Chondrocyte (in vitro differentiated cells): Measurements from ENCODE around the gene BICC1. TPM values are rescaled to one million over a fixed set of nuclear protein-coding genes. Genes with fewer than 3 reads are reported as not detected.

ENCODE experiments used
- DNase-seq: peaks from one replicate; pipeline ENCODE4 v3.0.0; 2021; ENCODE audit warnings: mixed read lengths, low spot score
- H3K27ac Mint-ChIP-seq: one replicate; pipeline ENCODE4 v1.8.0; 2021; ENCODE audit warnings: mild to moderate bottlenecking, moderate library complexity, mixed read lengths; ENCODE audit not compliant: unreplicated experiment
- H3K27me3 Mint-ChIP-seq: 2 replicates; pipeline ENCODE4 v1.8.0; 2021; ENCODE audit warnings: low read depth, mixed read lengths
- H3K36me3 Mint-ChIP-seq: 2 replicates; pipeline ENCODE4 v1.8.0; 2021; ENCODE audit warnings: low read depth, mixed read lengths
- H3K4me1 Mint-ChIP-seq: 2 replicates; pipeline ENCODE4 v1.8.0; 2021; ENCODE audit warnings: low read depth, mild to moderate bottlenecking, mixed read lengths
- H3K4me3 Mint-ChIP-seq: one replicate; pipeline ENCODE4 v1.8.0; 2021; ENCODE audit warnings: mild to moderate bottlenecking, moderate library complexity, mixed read lengths; ENCODE audit not compliant: unreplicated experiment
- H3K9me3 Mint-ChIP-seq: 2 replicates; pipeline ENCODE4 v1.8.0; 2021; ENCODE audit warnings: low read depth, mixed read lengths
- CTCF ChIP-seq: fragments of 200-600 bp; sonication (generic); IDR thresholded peaks from 2 replicates; pipeline ENCODE4 v1.5.0; 2021; ENCODE audit warnings: antibody characterized with exemption, mild to moderate bottlenecking, moderate library complexity
- total RNA-seq: library from RNA; stranded (reverse); gene quantifications from 3 replicates; pipeline ENCODE4 v1.2.1, GENCODE V29; 2021

BICC1 gene
- total RNA-seq, 1 donor from 2014 or later = 32.4 TPM

GRCh38 chr10:58570979-58571378 lies 58.3 kb downstream of the BICC1 start:
- H3K27me3 Mint-ChIP-seq = no peaks in the 10 kb centered on the region
- TF ChIP-seq CTCF = no peak
- peaks cover 14% of the 10 kb centered on the region for H3K36me3 Mint-ChIP-seq
- peaks cover 53% of the 10 kb centered on the region for H3K4me1 Mint-ChIP-seq
- H3K9me3 Mint-ChIP-seq = peaks cover 19% of the 10 kb centered on the region
- no peak for DNase-seq
- no peak overlapping the region for H3K4me3 Mint-ChIP-seq
- H3K27ac Mint-ChIP-seq = no peak overlapping the region

GRCh38 chr10:58573144-58573543 lies 60.5 kb downstream of the BICC1 start:
- peaks cover 70% of the 10 kb centered on the region for H3K4me1 Mint-ChIP-seq
- peaks cover 12% of the 10 kb centered on the region for H3K36me3 Mint-ChIP-seq
- H3K27me3 Mint-ChIP-seq = no peaks in the 10 kb centered on the region
- H3K9me3 Mint-ChIP-seq = peaks cover 19% of the 10 kb centered on the region
- no peak for TF ChIP-seq CTCF
- no peak for DNase-seq
- H3K4me3 Mint-ChIP-seq = no peak overlapping the region
- H3K27ac Mint-ChIP-seq = peak overlapping the region; percentile 10

DNA sequence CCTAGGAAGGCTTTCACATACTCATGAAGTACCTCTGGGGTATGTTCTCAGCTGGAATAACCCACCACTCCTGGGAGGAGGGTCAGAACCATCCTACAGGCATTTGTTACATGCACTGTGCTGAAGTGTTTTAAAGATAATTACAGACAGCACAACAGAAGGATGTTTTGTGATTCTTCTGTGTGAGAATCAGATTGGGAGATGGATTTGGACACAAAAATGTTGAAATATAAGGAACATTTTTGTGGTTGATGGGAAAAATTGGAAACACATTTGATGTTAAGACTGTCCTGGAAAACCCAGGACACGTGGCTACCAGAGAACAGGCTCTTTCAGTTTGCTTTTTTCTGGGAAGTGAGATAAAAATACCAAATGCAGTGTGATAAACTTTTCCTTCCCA lies 61.4 kb downstream of the BICC1 start:
- no peak for DNase-seq
- Mint-ChIP-seq H3K9me3 (peaks cover 19% of the 10 kb centered on the region), H3K4me3 (no peak overlapping the region), H3K27ac (peak overlapping the region; percentile 14), H3K27me3 (no peaks in the 10 kb centered on the region), H3K4me1 (peaks cover 70% of the 10 kb centered on the region), H3K36me3 (peaks cover 12% of the 10 kb centered on the region)
- TF ChIP-seq CTCF = no peak

- peaks cover 15% of the 10 kb centered on the region for H3K9me3 Mint-ChIP-seq
- no peak for DNase-seq
- no peak overlapping the region for H3K27ac Mint-ChIP-seq
- H3K36me3 Mint-ChIP-seq = peaks cover 9% of the 10 kb centered on the region
- no peaks in the 10 kb centered on the region for H3K27me3 Mint-ChIP-seq
- no peak for TF ChIP-seq CTCF
- peaks cover 77% of the 10 kb centered on the region for H3K4me1 Mint-ChIP-seq
- H3K4me3 Mint-ChIP-seq = no peak overlapping the region
These were observed 62.8 kb downstream of the BICC1 start for GRCh38 chr10:58575491-58575890.

DNA sequence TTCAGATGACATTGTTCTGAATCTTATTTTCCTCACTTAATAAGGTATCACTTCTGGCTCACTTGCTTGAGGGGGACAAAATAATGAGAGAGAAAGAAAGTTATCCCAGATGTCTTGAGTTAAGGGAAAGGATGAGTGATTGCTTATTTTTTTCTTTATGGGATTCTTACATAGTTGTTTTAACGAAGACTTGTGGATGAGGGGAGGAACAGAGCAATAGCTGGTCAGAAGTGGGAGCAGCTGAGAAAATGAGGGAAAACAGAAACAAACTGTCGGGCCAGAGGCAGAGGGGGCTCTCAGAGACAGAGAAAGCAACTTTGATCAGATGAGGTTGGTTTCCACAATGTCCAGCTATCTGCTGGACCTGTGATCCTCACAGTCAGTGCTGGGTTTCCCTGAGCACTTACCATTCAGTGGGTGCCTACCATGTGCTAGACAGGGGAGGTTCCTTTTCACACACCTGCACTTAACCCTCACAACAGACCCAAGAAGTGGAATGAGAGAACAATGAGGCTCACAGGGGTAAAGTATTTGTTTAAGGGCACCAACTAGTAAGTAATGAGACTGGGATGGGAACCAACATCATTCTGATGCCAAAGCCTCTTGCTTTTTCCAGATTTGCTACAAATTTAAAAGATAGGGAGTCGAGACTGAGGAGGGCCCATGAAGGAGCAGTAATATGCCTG lies 64.2 kb downstream of the BICC1 start:
- DNase-seq = no peak
- Mint-ChIP-seq H3K4me1 (peaks cover 82% of the 10 kb centered on the region), H3K27me3 (no peaks in the 10 kb centered on the region), H3K36me3 (peaks cover 4% of the 10 kb centered on the region), H3K9me3 (peaks cover 6% of the 10 kb centered on the region), H3K27ac (peak overlapping the region; percentile 79), H3K4me3 (no peak overlapping the region)
- no peak for TF ChIP-seq CTCF
